HG03565 (cell line): ENCODE data around the gene PPP3CB.

Source experiments
- ATAC-seq: cut with Tn5 transposase; IDR thresholded peaks from one replicate; pipeline ENCODE4 v1.9.1; 2021; ENCODE audit warnings: mild to moderate bottlenecking, moderate library complexity; ENCODE audit not compliant: unreplicated experiment

PPP3CB gene

GRCh38 chr10:73485320-73485719, 10.5 kb downstream of the PPP3CB start:
- ATAC-seq = no peak

GRCh38 chr10:73480158-73480557, 15.7 kb downstream of the PPP3CB start:
- ATAC-seq = peak; percentile 42

- no peak for ATAC-seq
These were observed 17.2 kb downstream of the PPP3CB start for GRCh38 chr10:73478636-73479035.

- ATAC-seq = no peak
These were observed 24.6 kb downstream of the PPP3CB start for GRCh38 chr10:73471226-73471625.

- no peak for ATAC-seq
These were observed 26.2 kb downstream of the PPP3CB start for GRCh38 chr10:73469579-73469978.

- no peak for ATAC-seq
These were observed 28.6 kb downstream of the PPP3CB start for GRCh38 chr10:73467206-73467605.

GRCh38 chr10:73465978-73466726, 29.7 kb downstream of the PPP3CB start:
- no peak for ATAC-seq

- ATAC-seq = no peak
These were observed 34.9 kb downstream of the PPP3CB start for GRCh38 chr10:73460897-73461296.

GRCh38 chr10:73459683-73460314, 36.0 kb downstream of the PPP3CB start:
- no peak for ATAC-seq

- ATAC-seq = no peak
These were observed 39.5 kb downstream of the PPP3CB start for GRCh38 chr10:73456187-73456890.

- ATAC-seq = no peak
These were observed 46.7 kb downstream of the PPP3CB start for GRCh38 chr10:73449113-73449512.

- ATAC-seq = no peak
These were observed 47.4 kb downstream of the PPP3CB start for GRCh38 chr10:73448384-73448783.

GRCh38 chr10:73446926-73447325, 48.9 kb downstream of the PPP3CB start:
- no peak for ATAC-seq

- no peak for ATAC-seq
These were observed 51.4 kb downstream of the PPP3CB start for GRCh38 chr10:73444457-73444856.

- no peak for ATAC-seq
These were observed 56.1 kb downstream of the PPP3CB start for GRCh38 chr10:73439605-73440312.

- no peak for ATAC-seq
These were observed 56.8 kb downstream of the PPP3CB start for GRCh38 chr10:73439055-73439454.

GRCh38 chr10:73433538-73433867, 62.3 kb downstream of the PPP3CB start, which contains the start of gene MSS51:
Gene MSS51 (minus strand): TSS chr10:73433561. CDS start chr10:73428284, 5,277 bp downstream.
- ATAC-seq = no peak

- no peak for ATAC-seq
These were observed 62.9 kb downstream of the PPP3CB start for GRCh38 chr10:73432646-73433537.

- ATAC-seq = no peak
These were observed 69.5 kb downstream of the PPP3CB start for GRCh38 chr10:73426318-73426717.

GRCh38 chr10:73424478-73424877, 71.3 kb downstream of the PPP3CB start:
- no peak for ATAC-seq
